ENCODE measurements around the gene UST. TPM values are rescaled to one million over a fixed set of nuclear protein-coding genes. Genes with fewer than 3 reads are reported as not detected.

Gene UST
- total RNA-seq, 4 donors from 2014 or later: 16.7 to 19.5 (median 18.1) TPM

GRCh38 chr6:149074832-149075258 is 328.0 kb downstream of the UST start:
- no peaks in the 10 kb centered on the region for H3K9me3 ChIP-seq
- no peak overlapping the region for H3K4me3 ChIP-seq
- H3K36me3 ChIP-seq: peaks cover 6% of the 10 kb centered on the region
- DNase-seq (ENCODE audit: low spot score in 2 of 2): no peak
- WGBS: 100% methylated on average over 2 of the region's 2 CpGs
- peaks cover 7% of the 10 kb centered on the region for H3K4me1 ChIP-seq
- no peaks in the 10 kb centered on the region for H3K27me3 ChIP-seq
- no peak overlapping the region for H3K27ac ChIP-seq
- TF ChIP-seq EP300 (IDR thresholded peaks at IDR 0.05) (no peak), POLR2A (IDR thresholded peaks at IDR 0.05) (no peak), POLR2AphosphoS5 (IDR thresholded peaks at IDR 0.05) (no peak), CTCF (IDR thresholded peaks at IDR 0.05) (no peak)

GRCh38 chr6:149075616-149076354 is 329.0 kb downstream of the UST start:
- WGBS: 75% methylated on average over 6 of the region's 6 CpGs

GRCh38 chr6:149076355-149076734 is 329.5 kb downstream of the UST start:
- DNase-seq (ENCODE audit: low spot score in 2 of 2): no peak
- peaks cover 6% of the 10 kb centered on the region for H3K36me3 ChIP-seq
- peaks cover 19% of the 10 kb centered on the region for H3K4me1 ChIP-seq
- WGBS: 55% methylated on average over 2 of the region's 2 CpGs
- H3K9me3 ChIP-seq: no peaks in the 10 kb centered on the region
- H3K27me3 ChIP-seq: no peaks in the 10 kb centered on the region
- TF ChIP-seq POLR2A (IDR thresholded peaks at IDR 0.05) (no peak), EP300 (IDR thresholded peaks at IDR 0.05) (no peak), POLR2AphosphoS5 (IDR thresholded peaks at IDR 0.05) (no peak), CTCF (IDR thresholded peaks at IDR 0.05) (no peak)
- H3K27ac ChIP-seq: no peak overlapping the region
- no peak overlapping the region for H3K4me3 ChIP-seq

More at GRCh38 chr6:149075616-149076354, 329.0 kb downstream of the UST start:
- peaks cover 6% of the 10 kb centered on the region for H3K36me3 ChIP-seq
- DNase-seq (ENCODE audit: low spot score in 2 of 2): no peak
- TF ChIP-seq POLR2A (IDR thresholded peaks at IDR 0.05) (no peak), EP300 (IDR thresholded peaks at IDR 0.05) (no peak), CTCF (IDR thresholded peaks at IDR 0.05) (no peak), POLR2AphosphoS5 (IDR thresholded peaks at IDR 0.05) (no peak)
- H3K4me3 ChIP-seq: no peak overlapping the region
- no peak overlapping the region for H3K27ac ChIP-seq
- no peaks in the 10 kb centered on the region for H3K9me3 ChIP-seq
- H3K27me3 ChIP-seq: no peaks in the 10 kb centered on the region
- H3K4me1 ChIP-seq: peaks cover 17% of the 10 kb centered on the region

- Histone ChIP-seq H3K9me3 (no peaks in the 10 kb centered on the region), H3K36me3 (peaks cover 6% of the 10 kb centered on the region), H3K27ac (no peak overlapping the region), H3K27me3 (no peaks in the 10 kb centered on the region), H3K4me3 (no peak overlapping the region), H3K4me1 (peaks cover 19% of the 10 kb centered on the region)
- WGBS: 86% methylated on average over 6 of the region's 6 CpGs
- TF ChIP-seq EP300 (IDR thresholded peaks at IDR 0.05) (no peak), CTCF (IDR thresholded peaks at IDR 0.05) (no peak), POLR2A (IDR thresholded peaks at IDR 0.05) (no peak), POLR2AphosphoS5 (IDR thresholded peaks at IDR 0.05) (no peak)
- no peak for DNase-seq (ENCODE audit: low spot score in 2 of 2)
These were observed 330.4 kb downstream of the UST start for GRCh38 chr6:149077208-149077607.

GRCh38 chr6:149078211-149078782 is 331.5 kb downstream of the UST start:
- Histone ChIP-seq H3K4me3 (no peak overlapping the region), H3K27ac (no peak overlapping the region), H3K27me3 (no peaks in the 10 kb centered on the region), H3K4me1 (peaks cover 19% of the 10 kb centered on the region), H3K9me3 (no peaks in the 10 kb centered on the region), H3K36me3 (peaks cover 6% of the 10 kb centered on the region)
- DNase-seq (ENCODE audit: low spot score in 2 of 2): no peak
- TF ChIP-seq EP300 (IDR thresholded peaks at IDR 0.05): no peak
- no peak for TF ChIP-seq CTCF (IDR thresholded peaks at IDR 0.05)
- no peak for TF ChIP-seq POLR2A (IDR thresholded peaks at IDR 0.05)
- TF ChIP-seq POLR2AphosphoS5 (IDR thresholded peaks at IDR 0.05): no peak
- WGBS: 90% methylated on average over 10 of the region's 10 CpGs
